Loucy (cell line): ENCODE measurements around the gene TMEM117.

Experiments
- CTCF ChIP-seq: fragments of 200-600 bp; sonication (generic); conservative IDR thresholded peaks from 2 replicates; pipeline ENCODE4 v1.5.1; 2014; ENCODE audit warnings: mild to moderate bottlenecking, antibody characterized with exemption, low read length
- EZH2phosphoT487 ChIP-seq: fragments of 200-600 bp; IDR thresholded peaks from 2 replicates; pipeline ENCODE4 v1.6.1; 2018; ENCODE audit warnings: antibody characterized with exemption, mild to moderate bottlenecking, moderate library complexity, borderline replicate concordance

GRCh38 chr12:44342371-44342770, 506.5 kb downstream of the TMEM117 start:
- no peak for TF ChIP-seq CTCF
- TF ChIP-seq EZH2phosphoT487 = no peak
